GM23338 (cell line): Measurements from ENCODE around the gene GIGYF2. TPM values are rescaled to one million over a fixed set of nuclear protein-coding genes. Genes with fewer than 3 reads are reported as not detected.

Experiments used
- ATAC-seq: fragments of 200-7000 bp; cut with Tn5 transposase; 3 replicates; pipeline ENCODE4 v1.9.1; 2020
- DNase-seq: peaks from one replicate; pipeline ENCODE4 v3.0.0-alpha.2; 2015; ENCODE audit warnings: low spot score
- H2AFZ ChIP-seq: fragments of 200-600 bp; sonication (generic); 2 replicates; pipeline ENCODE4 v1.8.0; 2016; ENCODE audit warnings: antibody characterized with exemption, mild to moderate bottlenecking, moderate library complexity
- H3F3A ChIP-seq: fragments of 200-600 bp; sonication (generic); replicated peaks from 2 replicates; pipeline ENCODE4 v1.8.0; 2017; ENCODE audit warnings: antibody characterized with exemption, mixed run types, low read depth
- H3K27ac ChIP-seq: fragments of 200-600 bp; sonication (generic); 2 replicates; pipeline ENCODE4 v1.6.1; 2016; ENCODE audit warnings: low read depth
- H3K27me3 ChIP-seq: fragments of 200-600 bp; sonication (generic); 2 replicates; pipeline ENCODE4 v1.8.0; 2016; ENCODE audit warnings: mild to moderate bottlenecking, mixed run types, moderate library complexity; ENCODE audit not compliant: insufficient read depth
- H3K36me3 ChIP-seq: fragments of 200-600 bp; sonication (generic); 2 replicates; pipeline ENCODE4 v1.8.0; 2016; ENCODE audit warnings: mild to moderate bottlenecking; ENCODE audit not compliant: insufficient read depth
- H3K4me1 ChIP-seq: fragments of 200-600 bp; sonication (generic); 2 replicates; pipeline ENCODE4 v1.8.0; 2016; ENCODE audit warnings: mild to moderate bottlenecking, moderate library complexity; ENCODE audit not compliant: insufficient read depth
- H3K4me2 ChIP-seq: fragments of 200-600 bp; sonication (generic); 2 replicates; pipeline ENCODE4 v1.7.1; 2017; ENCODE audit warnings: mixed run types
- H3K4me3 ChIP-seq: fragments of 200-600 bp; sonication (generic); 2 replicates; pipeline ENCODE4 v1.6.1; 2016; ENCODE audit warnings: mixed run types
- H3K79me2 ChIP-seq: fragments of 200-600 bp; sonication (generic); replicated peaks from 2 replicates; pipeline ENCODE4 v1.8.0; 2017; ENCODE audit warnings: mild to moderate bottlenecking; ENCODE audit not compliant: insufficient read depth
- H3K9me2 ChIP-seq: fragments of 200-600 bp; sonication (generic); 2 replicates; pipeline ENCODE4 v1.8.0; 2017; ENCODE audit not compliant: insufficient read depth
- H4K20me1 ChIP-seq: fragments of 200-600 bp; sonication (generic); replicated peaks from 2 replicates; pipeline ENCODE4 v1.8.0; 2017; ENCODE audit warnings: mild to moderate bottlenecking; ENCODE audit not compliant: insufficient read depth
- H3K27ac Mint-ChIP-seq: 2 replicates; pipeline ENCODE4 v1.8.0; 2020; ENCODE audit warnings: inconsistent platforms, mild to moderate bottlenecking, moderate library complexity, mixed read lengths
- H3K27me3 Mint-ChIP-seq: 3 replicates; pipeline ENCODE4 v1.8.0; 2022; ENCODE audit warnings: low read depth, mild to moderate bottlenecking, moderate library complexity, mixed read lengths, inconsistent platforms; ENCODE audit not compliant: insufficient read depth, poor library complexity
- H3K36me3 Mint-ChIP-seq: 3 replicates; pipeline ENCODE4 v1.8.0; 2021; ENCODE audit warnings: low read depth, mild to moderate bottlenecking, inconsistent platforms, moderate library complexity, mixed read lengths
- H3K4me1 Mint-ChIP-seq: 3 replicates; pipeline ENCODE4 v1.8.0; 2020; ENCODE audit warnings: mild to moderate bottlenecking, inconsistent platforms, mixed read lengths
- H3K4me3 Mint-ChIP-seq: 3 replicates; pipeline ENCODE4 v1.8.0; 2021; ENCODE audit warnings: moderate library complexity, mild to moderate bottlenecking, inconsistent platforms, mixed read lengths
- H3K9me3 Mint-ChIP-seq: 3 replicates; pipeline ENCODE4 v1.8.0; 2020; ENCODE audit warnings: moderate library complexity, mild to moderate bottlenecking, inconsistent platforms, mixed read lengths
- CREB1 ChIP-seq: fragments of 250-450 bp; sonication (Bioruptor Pico); IDR thresholded peaks from 2 replicates; pipeline ENCODE4 v1.5.0; 2020; ENCODE audit warnings: low read depth, mild to moderate bottlenecking, moderate library complexity
- EZH2 ChIP-seq: fragments of 200-600 bp; sonication (generic); IDR thresholded peaks from one replicate; pipeline ENCODE4 v1.8.0; 2017; ENCODE audit warnings: antibody characterized with exemption, mild to moderate bottlenecking, low read depth; ENCODE audit not compliant: unreplicated experiment
- EZH2phosphoT487 ChIP-seq: fragments of 200-600 bp; sonication (generic); IDR thresholded peaks from one replicate; pipeline ENCODE4 v1.8.1; 2018; ENCODE audit warnings: antibody characterized with exemption; ENCODE audit not compliant: unreplicated experiment
- JUNB ChIP-seq: IDR thresholded peaks from one replicate; pipeline ENCODE4 v1.6.1; 2016; ENCODE audit warnings: antibody characterized with exemption; ENCODE audit not compliant: unreplicated experiment
- NANOG ChIP-seq: IDR thresholded peaks from 2 replicates; pipeline ENCODE4 v1.6.1; 2016; ENCODE audit warnings: antibody characterized with exemption, borderline replicate concordance
- POLR2AphosphoS5 ChIP-seq: IDR thresholded peaks from 2 replicates; pipeline ENCODE4 v1.6.1; 2016; ENCODE audit warnings: antibody characterized with exemption, low read depth
- STAT1 ChIP-seq: IDR thresholded peaks from one replicate; pipeline ENCODE4 v1.6.1; 2016; ENCODE audit warnings: antibody characterized with exemption; ENCODE audit not compliant: unreplicated experiment
- ZNF114 ChIP-seq: fragments of 250-450 bp; sonication (Bioruptor Pico); IDR thresholded peaks from 2 replicates; pipeline ENCODE4 v1.5.0; 2020; ENCODE audit warnings: mild to moderate bottlenecking, moderate library complexity
- ZNF331 ChIP-seq: fragments of 250-450 bp; sonication (Bioruptor Pico); IDR thresholded peaks from 2 replicates; pipeline ENCODE4 v1.5.0; 2020; ENCODE audit warnings: low read depth, mild to moderate bottlenecking, moderate library complexity
- polyA plus RNA-seq: library from polyadenylated mRNA; unstranded; fragments of >200 nt; fragmentation: Nextera tagmentation; extraction: Ambion mirVana; gene quantifications from 2 replicates; pipeline ENCODE4 v1.2.1, GENCODE V29; 2016
- total RNA-seq: library from RNA; depleted of rRNA; stranded (reverse); fragments of >200 nt; shearing (Covaris generic); gene quantifications from 2 replicates; pipeline ENCODE4 v1.2.3, GENCODE V29; 2014
- TF ChIP-seq, protein P1 (sequence below), 2 experiments: fragments of 200-600 bp in 1 of 2; sonication (generic) in 1 of 2; conservative IDR thresholded peaks; 2 replicates each; pipeline versions ENCODE4 v1.5.1 to v1.6.1; 2016 to 2017; ENCODE audit warnings: antibody characterized with exemption in 2 of 2, low read depth in 2 of 2, mild to moderate bottlenecking in 2 of 2, moderate library complexity in 1 of 2
- TF ChIP-seq, protein P2 (sequence below): IDR thresholded peaks from one replicate; pipeline ENCODE4 v1.6.1; 2018; ENCODE audit warnings: antibody characterized with exemption; ENCODE audit not compliant: unreplicated experiment
- TF ChIP-seq, protein P3 (sequence below): fragments of 250-450 bp; sonication (Bioruptor Pico); IDR thresholded peaks from 2 replicates; pipeline ENCODE4 v1.5.0; 2020; ENCODE audit warnings: mild to moderate bottlenecking, moderate library complexity
- TF ChIP-seq, protein P4 (sequence below): IDR thresholded peaks from 2 replicates; pipeline ENCODE4 v1.6.1; 2016; ENCODE audit warnings: antibody characterized with exemption

The GIGYF2 gene
- total and polyA plus RNA-seq, 2 experiments from 2014 or later, result 48.9 to 104 TPM

DNA sequence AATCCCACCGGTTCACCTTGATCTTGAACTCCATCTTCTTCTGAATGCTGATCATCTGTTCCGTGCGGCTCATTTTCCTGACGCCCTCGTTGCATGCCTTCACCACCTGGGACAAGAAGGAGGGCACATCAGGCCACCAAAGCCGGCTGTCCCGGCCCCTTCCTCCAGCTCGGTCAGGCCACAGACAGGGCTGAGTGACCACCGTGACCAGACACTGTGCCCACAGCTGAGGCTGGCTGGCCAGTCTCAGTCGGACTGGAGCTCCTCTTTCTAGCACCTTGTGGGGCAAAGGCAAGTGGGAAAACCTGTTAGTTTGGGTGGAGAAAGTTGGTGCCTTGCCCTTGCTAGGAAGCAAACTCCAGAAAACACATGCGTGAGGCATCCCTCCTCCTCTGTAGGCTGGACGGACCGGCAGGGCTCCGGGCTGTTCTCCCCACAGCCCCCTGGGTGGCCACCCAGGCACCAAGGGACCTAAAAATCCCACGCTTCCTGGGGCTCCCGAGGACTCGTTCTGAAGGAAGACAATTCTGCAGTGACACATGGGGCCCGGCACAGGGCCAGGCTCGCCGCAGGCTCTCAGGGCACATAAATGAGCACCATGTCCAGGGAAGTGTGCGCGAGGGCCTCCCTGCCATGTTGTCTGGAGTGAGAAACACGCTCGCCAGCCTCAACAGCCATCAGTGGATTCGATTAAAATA lies 188.3 kb downstream of the GIGYF2 start:
- Histone ChIP-seq H3K4me3 (no peak overlapping the region), H3K4me2 (no peak overlapping the region), H4K20me1 (no peaks in the 10 kb centered on the region), H3K4me1 (peaks cover 3% of the 10 kb centered on the region; the same call in 1 of the 2 replicates), H2AFZ (no peak overlapping the region), H3F3A (no peaks in the 10 kb centered on the region; the same call in 1 of the 2 replicates), H3K9me2 (no peaks in the 10 kb centered on the region), H3K79me2 (no peaks in the 10 kb centered on the region), H3K36me3 (no peaks in the 10 kb centered on the region), H3K27me3 (no peaks in the 10 kb centered on the region), H3K27ac (no peak overlapping the region)
- TF ChIP-seq, protein P1, sequence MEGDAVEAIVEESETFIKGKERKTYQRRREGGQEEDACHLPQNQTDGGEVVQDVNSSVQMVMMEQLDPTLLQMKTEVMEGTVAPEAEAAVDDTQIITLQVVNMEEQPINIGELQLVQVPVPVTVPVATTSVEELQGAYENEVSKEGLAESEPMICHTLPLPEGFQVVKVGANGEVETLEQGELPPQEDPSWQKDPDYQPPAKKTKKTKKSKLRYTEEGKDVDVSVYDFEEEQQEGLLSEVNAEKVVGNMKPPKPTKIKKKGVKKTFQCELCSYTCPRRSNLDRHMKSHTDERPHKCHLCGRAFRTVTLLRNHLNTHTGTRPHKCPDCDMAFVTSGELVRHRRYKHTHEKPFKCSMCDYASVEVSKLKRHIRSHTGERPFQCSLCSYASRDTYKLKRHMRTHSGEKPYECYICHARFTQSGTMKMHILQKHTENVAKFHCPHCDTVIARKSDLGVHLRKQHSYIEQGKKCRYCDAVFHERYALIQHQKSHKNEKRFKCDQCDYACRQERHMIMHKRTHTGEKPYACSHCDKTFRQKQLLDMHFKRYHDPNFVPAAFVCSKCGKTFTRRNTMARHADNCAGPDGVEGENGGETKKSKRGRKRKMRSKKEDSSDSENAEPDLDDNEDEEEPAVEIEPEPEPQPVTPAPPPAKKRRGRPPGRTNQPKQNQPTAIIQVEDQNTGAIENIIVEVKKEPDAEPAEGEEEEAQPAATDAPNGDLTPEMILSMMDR (conservative IDR thresholded peaks at IDR 0.05; ENCODE audit: low read depth in 2 of 2), result no peak
- TF ChIP-seq, protein P2, sequence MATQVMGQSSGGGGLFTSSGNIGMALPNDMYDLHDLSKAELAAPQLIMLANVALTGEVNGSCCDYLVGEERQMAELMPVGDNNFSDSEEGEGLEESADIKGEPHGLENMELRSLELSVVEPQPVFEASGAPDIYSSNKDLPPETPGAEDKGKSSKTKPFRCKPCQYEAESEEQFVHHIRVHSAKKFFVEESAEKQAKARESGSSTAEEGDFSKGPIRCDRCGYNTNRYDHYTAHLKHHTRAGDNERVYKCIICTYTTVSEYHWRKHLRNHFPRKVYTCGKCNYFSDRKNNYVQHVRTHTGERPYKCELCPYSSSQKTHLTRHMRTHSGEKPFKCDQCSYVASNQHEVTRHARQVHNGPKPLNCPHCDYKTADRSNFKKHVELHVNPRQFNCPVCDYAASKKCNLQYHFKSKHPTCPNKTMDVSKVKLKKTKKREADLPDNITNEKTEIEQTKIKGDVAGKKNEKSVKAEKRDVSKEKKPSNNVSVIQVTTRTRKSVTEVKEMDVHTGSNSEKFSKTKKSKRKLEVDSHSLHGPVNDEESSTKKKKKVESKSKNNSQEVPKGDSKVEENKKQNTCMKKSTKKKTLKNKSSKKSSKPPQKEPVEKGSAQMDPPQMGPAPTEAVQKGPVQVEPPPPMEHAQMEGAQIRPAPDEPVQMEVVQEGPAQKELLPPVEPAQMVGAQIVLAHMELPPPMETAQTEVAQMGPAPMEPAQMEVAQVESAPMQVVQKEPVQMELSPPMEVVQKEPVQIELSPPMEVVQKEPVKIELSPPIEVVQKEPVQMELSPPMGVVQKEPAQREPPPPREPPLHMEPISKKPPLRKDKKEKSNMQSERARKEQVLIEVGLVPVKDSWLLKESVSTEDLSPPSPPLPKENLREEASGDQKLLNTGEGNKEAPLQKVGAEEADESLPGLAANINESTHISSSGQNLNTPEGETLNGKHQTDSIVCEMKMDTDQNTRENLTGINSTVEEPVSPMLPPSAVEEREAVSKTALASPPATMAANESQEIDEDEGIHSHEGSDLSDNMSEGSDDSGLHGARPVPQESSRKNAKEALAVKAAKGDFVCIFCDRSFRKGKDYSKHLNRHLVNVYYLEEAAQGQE, result no peak
- TF ChIP-seq NANOG, result no peak
- TF ChIP-seq JUNB, result no peak
- no peak for TF ChIP-seq EZH2
- TF ChIP-seq CREB1, result no peak
- TF ChIP-seq EZH2phosphoT487, result no peak
- no peak for TF ChIP-seq STAT1
- TF ChIP-seq ZNF331 (CRISPR knock-in tag), result no peak
- TF ChIP-seq, protein P3, sequence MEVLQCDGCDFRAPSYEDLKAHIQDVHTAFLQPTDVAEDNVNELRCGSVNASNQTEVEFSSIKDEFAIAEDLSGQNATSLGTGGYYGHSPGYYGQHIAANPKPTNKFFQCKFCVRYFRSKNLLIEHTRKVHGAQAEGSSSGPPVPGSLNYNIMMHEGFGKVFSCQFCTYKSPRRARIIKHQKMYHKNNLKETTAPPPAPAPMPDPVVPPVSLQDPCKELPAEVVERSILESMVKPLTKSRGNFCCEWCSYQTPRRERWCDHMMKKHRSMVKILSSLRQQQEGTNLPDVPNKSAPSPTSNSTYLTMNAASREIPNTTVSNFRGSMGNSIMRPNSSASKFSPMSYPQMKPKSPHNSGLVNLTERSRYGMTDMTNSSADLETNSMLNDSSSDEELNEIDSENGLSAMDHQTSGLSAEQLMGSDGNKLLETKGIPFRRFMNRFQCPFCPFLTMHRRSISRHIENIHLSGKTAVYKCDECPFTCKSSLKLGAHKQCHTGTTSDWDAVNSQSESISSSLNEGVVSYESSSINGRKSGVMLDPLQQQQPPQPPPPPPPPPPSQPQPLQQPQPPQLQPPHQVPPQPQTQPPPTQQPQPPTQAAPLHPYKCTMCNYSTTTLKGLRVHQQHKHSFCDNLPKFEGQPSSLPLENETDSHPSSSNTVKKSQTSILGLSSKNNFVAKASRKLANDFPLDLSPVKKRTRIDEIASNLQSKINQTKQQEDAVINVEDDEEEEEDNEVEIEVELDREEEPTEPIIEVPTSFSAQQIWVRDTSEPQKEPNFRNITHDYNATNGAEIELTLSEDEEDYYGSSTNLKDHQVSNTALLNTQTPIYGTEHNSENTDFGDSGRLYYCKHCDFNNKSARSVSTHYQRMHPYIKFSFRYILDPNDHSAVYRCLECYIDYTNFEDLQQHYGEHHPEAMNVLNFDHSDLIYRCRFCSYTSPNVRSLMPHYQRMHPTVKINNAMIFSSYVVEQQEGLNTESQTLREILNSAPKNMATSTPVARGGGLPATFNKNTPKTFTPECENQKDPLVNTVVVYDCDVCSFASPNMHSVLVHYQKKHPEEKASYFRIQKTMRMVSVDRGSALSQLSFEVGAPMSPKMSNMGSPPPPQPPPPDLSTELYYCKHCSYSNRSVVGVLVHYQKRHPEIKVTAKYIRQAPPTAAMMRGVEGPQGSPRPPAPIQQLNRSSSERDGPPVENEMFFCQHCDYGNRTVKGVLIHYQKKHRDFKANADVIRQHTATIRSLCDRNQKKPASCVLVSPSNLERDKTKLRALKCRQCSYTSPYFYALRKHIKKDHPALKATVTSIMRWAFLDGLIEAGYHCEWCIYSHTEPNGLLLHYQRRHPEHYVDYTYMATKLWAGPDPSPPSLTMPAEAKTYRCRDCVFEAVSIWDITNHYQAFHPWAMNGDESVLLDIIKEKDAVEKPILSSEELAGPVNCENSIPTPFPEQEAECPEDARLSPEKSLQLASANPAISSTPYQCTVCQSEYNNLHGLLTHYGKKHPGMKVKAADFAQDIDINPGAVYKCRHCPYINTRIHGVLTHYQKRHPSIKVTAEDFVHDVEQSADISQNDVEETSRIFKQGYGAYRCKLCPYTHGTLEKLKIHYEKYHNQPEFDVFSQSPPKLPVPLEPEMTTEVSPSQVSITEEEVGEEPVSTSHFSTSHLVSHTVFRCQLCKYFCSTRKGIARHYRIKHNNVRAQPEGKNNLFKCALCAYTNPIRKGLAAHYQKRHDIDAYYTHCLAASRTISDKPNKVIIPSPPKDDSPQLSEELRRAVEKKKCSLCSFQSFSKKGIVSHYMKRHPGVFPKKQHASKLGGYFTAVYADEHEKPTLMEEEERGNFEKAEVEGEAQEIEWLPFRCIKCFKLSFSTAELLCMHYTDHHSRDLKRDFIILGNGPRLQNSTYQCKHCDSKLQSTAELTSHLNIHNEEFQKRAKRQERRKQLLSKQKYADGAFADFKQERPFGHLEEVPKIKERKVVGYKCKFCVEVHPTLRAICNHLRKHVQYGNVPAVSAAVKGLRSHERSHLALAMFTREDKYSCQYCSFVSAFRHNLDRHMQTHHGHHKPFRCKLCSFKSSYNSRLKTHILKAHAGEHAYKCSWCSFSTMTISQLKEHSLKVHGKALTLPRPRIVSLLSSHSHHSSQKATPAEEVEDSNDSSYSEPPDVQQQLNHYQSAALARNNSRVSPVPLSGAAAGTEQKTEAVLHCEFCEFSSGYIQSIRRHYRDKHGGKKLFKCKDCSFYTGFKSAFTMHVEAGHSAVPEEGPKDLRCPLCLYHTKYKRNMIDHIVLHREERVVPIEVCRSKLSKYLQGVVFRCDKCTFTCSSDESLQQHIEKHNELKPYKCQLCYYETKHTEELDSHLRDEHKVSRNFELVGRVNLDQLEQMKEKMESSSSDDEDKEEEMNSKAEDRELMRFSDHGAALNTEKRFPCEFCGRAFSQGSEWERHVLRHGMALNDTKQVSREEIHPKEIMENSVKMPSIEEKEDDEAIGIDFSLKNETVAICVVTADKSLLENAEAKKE, result no peak
- TF ChIP-seq, protein P4, sequence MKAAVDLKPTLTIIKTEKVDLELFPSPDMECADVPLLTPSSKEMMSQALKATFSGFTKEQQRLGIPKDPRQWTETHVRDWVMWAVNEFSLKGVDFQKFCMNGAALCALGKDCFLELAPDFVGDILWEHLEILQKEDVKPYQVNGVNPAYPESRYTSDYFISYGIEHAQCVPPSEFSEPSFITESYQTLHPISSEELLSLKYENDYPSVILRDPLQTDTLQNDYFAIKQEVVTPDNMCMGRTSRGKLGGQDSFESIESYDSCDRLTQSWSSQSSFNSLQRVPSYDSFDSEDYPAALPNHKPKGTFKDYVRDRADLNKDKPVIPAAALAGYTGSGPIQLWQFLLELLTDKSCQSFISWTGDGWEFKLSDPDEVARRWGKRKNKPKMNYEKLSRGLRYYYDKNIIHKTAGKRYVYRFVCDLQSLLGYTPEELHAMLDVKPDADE, result no peak
- TF ChIP-seq POLR2AphosphoS5, result no peak
- no peak for TF ChIP-seq ZNF114
- peaks cover 19% of the 10 kb centered on the region for H3K4me1 Mint-ChIP-seq
- ATAC-seq (no peak), DNase-seq (no peak)
- peaks cover 10% of the 10 kb centered on the region for H3K27me3 Mint-ChIP-seq
- no peak overlapping the region for H3K27ac Mint-ChIP-seq
- H3K9me3 Mint-ChIP-seq, result no peaks in the 10 kb centered on the region; the same call in 2 of the 3 replicates
- H3K36me3 Mint-ChIP-seq, result no peaks in the 10 kb centered on the region
- no peak overlapping the region for H3K4me3 Mint-ChIP-seq
